Activated CD8-positive, alpha-beta memory T cell treated with anti-CD3 and anti-CD28 coated beads, Interleukin-2, amount 10 ng/mL, durations not matched to agents 7 days and 5 days (primary cell): ENCODE data around the gene FAM107B. TPM values are rescaled to one million over a fixed set of nuclear protein-coding genes. Genes with fewer than 3 reads are reported as not detected.

Experiments used
- ATAC-seq: fragments of 150-1000 bp; cut with Tn5 transposase; one replicate; pipeline ENCODE4 v1.10.0; 2021; ENCODE audit warnings: moderate library complexity
- CTCF ChIA-PET: fragments of 350-600 bp; sonication (Branson Sonifier 250); formaldehyde crosslinking; loops from one replicate; lab custom pipeline; 2021; ENCODE audit warnings: antibody characterized with exemption; lab: Charles Lee
- DNase-seq: peaks from one replicate; pipeline ENCODE4 v3.0.0-alpha.2; 2020
- H3K27ac Mint-ChIP-seq: one replicate; pipeline ENCODE4 v1.8.0; 2021; ENCODE audit warnings: mild to moderate bottlenecking, mixed read lengths
- H3K27me3 Mint-ChIP-seq: one replicate; pipeline ENCODE4 v1.8.0; 2021; ENCODE audit warnings: mixed read lengths
- H3K36me3 Mint-ChIP-seq: one replicate; pipeline ENCODE4 v1.8.0; 2021; ENCODE audit warnings: mild to moderate bottlenecking, mixed read lengths
- H3K4me1 Mint-ChIP-seq: one replicate; pipeline ENCODE4 v1.8.0; 2021; ENCODE audit warnings: mixed read lengths
- H3K4me3 Mint-ChIP-seq: one replicate; pipeline ENCODE4 v1.8.0; 2021; ENCODE audit warnings: mild to moderate bottlenecking, moderate library complexity, mixed read lengths
- H3K9me3 Mint-ChIP-seq: one replicate; pipeline ENCODE4 v1.8.0; 2022; ENCODE audit warnings: low read depth, mixed read lengths
- total RNA-seq, 2 experiments: library from RNA; stranded (reverse); gene quantifications; one replicate each; pipeline ENCODE4 v1.2.3, GENCODE V29; 2021

The FAM107B gene
- total RNA-seq, 2 experiments from 2014 or later = 114 to 208 TPM

DNA sequence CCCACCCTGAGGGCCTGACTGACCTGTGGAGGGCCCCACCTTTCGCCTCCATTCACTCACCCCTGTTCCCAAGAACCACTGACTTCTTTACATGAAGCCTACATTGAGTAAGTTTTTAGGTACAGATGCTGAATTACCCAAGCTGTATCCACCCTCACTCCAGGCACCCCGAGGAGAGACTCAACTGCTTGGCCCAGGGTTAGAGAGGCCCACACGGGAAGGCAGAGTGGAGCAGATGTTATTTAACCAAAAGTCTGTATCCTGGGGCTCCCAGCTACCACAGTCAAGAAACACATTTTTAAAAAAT lies 230.8 kb downstream of the FAM107B start:
- Mint-ChIP-seq H3K4me3 (no peak overlapping the region), H3K36me3 (peaks cover 31% of the 10 kb centered on the region)

DNA sequence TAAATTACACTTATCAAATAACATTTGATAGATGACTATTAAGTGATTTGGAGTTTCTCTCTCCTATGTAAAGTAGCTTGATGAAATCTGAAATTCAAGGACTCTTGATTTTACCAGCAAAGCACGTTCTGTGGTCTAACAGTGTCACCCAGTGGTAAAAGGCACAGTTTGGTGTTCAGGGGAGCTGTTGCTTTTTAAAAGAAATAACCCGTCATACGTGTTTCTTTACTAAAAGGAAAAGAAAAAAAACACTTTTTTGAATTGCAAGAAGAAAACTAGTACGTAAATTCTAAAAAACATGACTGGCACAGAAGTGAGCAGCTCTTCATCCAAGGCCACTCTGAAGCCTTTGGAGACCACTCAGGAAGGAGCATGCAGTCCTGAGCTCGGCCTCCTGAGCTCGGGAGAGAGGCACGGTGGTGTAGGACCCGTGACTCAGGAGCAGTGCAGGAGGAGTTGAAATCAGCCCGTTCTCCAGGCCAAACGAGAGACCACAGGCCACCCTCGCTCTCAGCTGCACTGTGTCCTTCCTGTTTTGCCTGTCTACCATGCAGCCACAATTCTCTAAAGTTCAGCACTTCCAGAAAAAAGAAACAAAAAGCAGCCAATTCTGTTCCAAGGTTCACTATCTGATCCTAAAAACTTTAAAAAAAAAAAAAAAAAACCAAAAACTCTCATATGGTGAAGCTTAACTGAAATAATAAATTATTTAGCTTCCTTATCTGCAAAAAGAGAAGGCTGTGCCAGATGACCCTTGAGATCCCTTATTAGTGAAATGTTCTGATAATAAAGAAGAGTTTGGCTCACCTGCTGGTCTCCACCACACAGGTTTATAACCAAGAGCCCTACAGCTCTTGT lies 231.4 kb downstream of the FAM107B start:
- H3K27ac Mint-ChIP-seq = peak overlapping the region; percentile 84
- H3K27me3 Mint-ChIP-seq = no peaks in the 10 kb centered on the region
- H3K36me3 Mint-ChIP-seq = peaks cover 35% of the 10 kb centered on the region
- H3K4me1 Mint-ChIP-seq = peaks cover 63% of the 10 kb centered on the region
- DNase-seq (peak; percentile 66), ATAC-seq (peak; percentile 80)
- peak overlapping the region; percentile 53 for H3K4me3 Mint-ChIP-seq
- no peaks in the 10 kb centered on the region for H3K9me3 Mint-ChIP-seq
- CTCF ChIA-PET = interaction anchor here (0.6 to 2.9 kb wide), 25 partner anchors 8 to 1313 kb away, joined by 3 to 16 read pairs (median 4); partner anchors contain the start of gene SUV39H2

More for the DNA sequence above, 230.8 kb downstream of the FAM107B start:
- Mint-ChIP-seq H3K9me3 (no peaks in the 10 kb centered on the region), H3K4me1 (peaks cover 61% of the 10 kb centered on the region), H3K27ac (peak overlapping the region; percentile 84), H3K27me3 (no peaks in the 10 kb centered on the region)
- CTCF ChIA-PET = interaction anchor here (0.6 to 2.9 kb wide), 14 partner anchors 8 to 1312 kb away, joined by 3 to 16 read pairs (median 8); no protein-coding TSS in a partner anchor
- peak; percentile 25 for ATAC-seq
- DNase-seq = no peak

DNA sequence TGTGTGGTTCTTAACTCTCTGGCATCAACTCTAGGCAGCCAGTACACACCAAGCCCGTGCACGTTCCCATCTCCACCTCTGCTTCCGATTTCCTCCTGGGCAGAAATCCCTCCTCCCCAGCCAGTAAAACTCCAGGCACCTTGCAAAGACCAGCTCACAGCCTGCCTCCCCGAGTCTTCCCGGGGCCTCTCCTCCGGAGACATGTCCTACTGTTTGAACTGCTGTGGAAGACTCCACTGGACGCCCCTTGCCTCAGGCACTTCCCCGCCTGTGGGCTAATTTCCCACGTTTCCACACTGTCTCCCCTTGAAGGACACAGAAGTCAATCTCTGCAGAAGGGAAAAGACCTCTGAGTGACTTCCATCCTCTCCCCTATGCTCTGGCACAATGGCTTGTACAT lies 233.3 kb downstream of the FAM107B start:
- Mint-ChIP-seq H3K4me1 (peaks cover 59% of the 10 kb centered on the region), H3K27me3 (no peaks in the 10 kb centered on the region), H3K4me3 (no peak overlapping the region), H3K27ac (peak overlapping the region; percentile 37), H3K36me3 (peaks cover 34% of the 10 kb centered on the region), H3K9me3 (no peaks in the 10 kb centered on the region)
- CTCF ChIA-PET = interaction anchor here (1.4 kb wide), 1 partner anchor 33 kb away, joined by 3 read pairs; no protein-coding TSS in a partner anchor
- DNase-seq = no peak
- ATAC-seq = no peak

DNA sequence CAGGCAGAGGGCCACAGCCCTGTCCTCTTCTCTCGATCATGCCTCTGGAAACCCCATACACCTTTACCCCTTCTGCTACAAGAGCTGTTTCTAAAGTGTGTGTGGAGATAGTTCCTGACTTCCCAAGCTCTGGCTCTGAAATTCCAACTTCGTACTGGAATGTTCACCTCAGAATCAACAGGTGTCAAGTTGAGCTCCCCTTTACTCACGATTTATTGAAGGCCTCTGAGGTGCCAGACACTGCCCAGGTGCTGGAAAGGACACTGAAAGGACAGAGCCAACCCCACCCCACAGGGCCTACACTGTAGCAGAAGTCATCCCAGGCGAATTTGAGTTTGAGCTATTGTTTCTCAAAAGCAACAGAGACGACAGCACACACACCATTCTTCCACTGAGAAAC lies 234.1 kb downstream of the FAM107B start:
- H3K4me1 Mint-ChIP-seq = peaks cover 55% of the 10 kb centered on the region
- DNase-seq (no peak), ATAC-seq (no peak)
- no peak overlapping the region for H3K4me3 Mint-ChIP-seq
- H3K27ac Mint-ChIP-seq = peak overlapping the region; percentile 37
- peaks cover 32% of the 10 kb centered on the region for H3K36me3 Mint-ChIP-seq
- CTCF ChIA-PET = interaction anchor here (1.4 kb wide), 1 partner anchor 34 kb away, joined by 3 read pairs; no protein-coding TSS in a partner anchor
- H3K27me3 Mint-ChIP-seq = no peaks in the 10 kb centered on the region
- no peaks in the 10 kb centered on the region for H3K9me3 Mint-ChIP-seq

DNA sequence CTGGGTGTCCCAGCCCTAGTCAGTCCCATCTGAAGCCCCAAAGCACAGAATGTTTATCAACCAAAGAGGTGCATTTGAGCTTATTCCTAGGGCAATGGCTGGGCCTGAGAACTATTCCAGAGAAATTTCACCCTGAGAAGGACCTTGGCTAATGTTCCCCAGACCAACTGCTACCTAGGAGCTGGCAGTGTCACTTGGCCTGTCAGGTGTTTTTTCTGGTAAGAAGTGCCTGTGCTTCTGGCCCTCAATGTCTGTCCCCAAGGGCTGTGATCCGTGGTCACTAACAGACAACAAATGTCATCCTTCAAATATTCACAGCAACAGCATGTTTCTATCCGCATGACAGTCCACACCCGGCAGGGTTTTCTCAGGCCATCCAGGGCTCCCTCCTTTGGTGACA lies 234.6 kb downstream of the FAM107B start:
- H3K4me3 Mint-ChIP-seq = no peak overlapping the region
- peaks cover 33% of the 10 kb centered on the region for H3K36me3 Mint-ChIP-seq
- H3K9me3 Mint-ChIP-seq = no peaks in the 10 kb centered on the region
- H3K4me1 Mint-ChIP-seq = peaks cover 51% of the 10 kb centered on the region
- CTCF ChIA-PET = no interaction called here
- DNase-seq (no peak), ATAC-seq (no peak)
- peak overlapping the region; percentile 47 for H3K27ac Mint-ChIP-seq
- no peaks in the 10 kb centered on the region for H3K27me3 Mint-ChIP-seq

DNA sequence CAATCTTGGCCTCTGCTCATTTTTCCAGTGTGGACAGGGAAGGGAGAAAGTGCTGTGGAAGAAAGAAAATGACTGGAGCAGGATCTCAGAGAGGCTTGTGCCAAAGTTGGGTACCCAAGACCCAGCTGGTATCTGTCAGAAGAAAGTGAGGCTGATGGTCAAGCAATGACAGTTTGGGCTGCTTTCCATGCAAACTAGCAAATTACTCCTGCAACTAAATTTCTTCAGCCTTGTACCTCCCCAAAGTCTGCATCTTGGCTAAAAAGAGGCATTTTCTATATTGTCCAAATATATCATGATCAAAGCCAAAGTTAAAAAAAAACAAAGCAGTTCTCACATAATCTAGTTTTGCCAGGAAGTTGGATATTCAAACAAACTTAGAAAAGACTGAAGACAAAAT lies 235.5 kb downstream of the FAM107B start:
- H3K4me3 Mint-ChIP-seq = no peak overlapping the region
- peaks cover 35% of the 10 kb centered on the region for H3K36me3 Mint-ChIP-seq
- peaks cover 44% of the 10 kb centered on the region for H3K4me1 Mint-ChIP-seq
- no peak for DNase-seq
- ATAC-seq = no peak
- H3K9me3 Mint-ChIP-seq = no peaks in the 10 kb centered on the region
- CTCF ChIA-PET = no interaction called here
- H3K27me3 Mint-ChIP-seq = no peaks in the 10 kb centered on the region
- H3K27ac Mint-ChIP-seq = peak overlapping the region; percentile 35

DNA sequence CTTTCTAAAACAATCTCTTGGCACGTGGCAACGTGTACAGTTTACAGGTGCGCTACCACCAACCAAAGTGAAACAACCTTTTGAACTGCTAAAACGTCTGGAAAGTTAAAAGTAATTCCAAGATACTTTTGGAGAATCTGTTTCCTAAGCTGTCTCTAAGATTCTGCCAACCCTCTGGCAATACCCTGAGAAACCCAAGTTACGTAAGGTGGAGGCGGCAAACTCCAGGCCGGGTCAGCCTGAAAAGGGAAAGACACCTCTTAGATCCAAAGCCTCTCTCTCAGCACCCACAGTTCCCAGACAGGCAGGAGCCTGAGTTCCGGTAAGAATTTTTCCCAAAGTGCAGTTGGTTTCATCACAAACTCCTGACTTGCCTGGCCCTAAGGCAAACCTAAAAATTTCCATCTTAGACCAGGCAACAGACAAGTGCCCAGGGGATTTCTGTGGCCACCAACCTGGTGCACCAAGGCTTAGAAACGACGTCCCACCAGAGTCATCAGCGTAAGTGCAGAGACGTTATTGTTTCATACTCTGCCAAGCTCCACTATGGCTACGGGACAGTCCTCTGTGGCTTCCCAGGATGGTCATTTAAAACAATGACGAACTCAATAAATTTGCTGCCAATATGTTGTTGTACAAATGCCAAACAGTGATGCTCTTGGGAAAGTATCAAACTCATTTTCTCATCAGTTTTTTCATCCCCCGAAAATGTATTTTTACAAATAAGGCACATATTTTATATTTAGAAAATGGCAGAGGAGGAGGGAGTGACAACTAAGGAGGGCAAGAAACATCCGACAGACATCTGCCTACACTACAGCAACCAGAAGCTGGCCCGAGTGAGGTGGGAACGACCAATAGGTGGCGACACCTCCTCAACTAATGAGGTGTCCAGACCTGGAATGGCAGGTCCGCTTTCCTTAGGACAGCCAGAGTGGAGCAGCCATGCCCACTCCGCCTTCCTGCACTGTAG lies 238.2 kb downstream of the FAM107B start:
- Mint-ChIP-seq H3K27me3 (no peaks in the 10 kb centered on the region), H3K4me3 (no peak overlapping the region), H3K36me3 (peaks cover 37% of the 10 kb centered on the region), H3K27ac (no peak overlapping the region), H3K9me3 (no peaks in the 10 kb centered on the region), H3K4me1 (peaks cover 36% of the 10 kb centered on the region)
- peak; percentile 59 for DNase-seq
- CTCF ChIA-PET = interaction anchor here (0.6 to 2.3 kb wide), 28 partner anchors 8 to 416 kb away, joined by 3 to 22 read pairs (median 4); partner anchors contain the start of genes CDNF, HSPA14 and MSANTD7
- peak; percentile 47 for ATAC-seq

DNA sequence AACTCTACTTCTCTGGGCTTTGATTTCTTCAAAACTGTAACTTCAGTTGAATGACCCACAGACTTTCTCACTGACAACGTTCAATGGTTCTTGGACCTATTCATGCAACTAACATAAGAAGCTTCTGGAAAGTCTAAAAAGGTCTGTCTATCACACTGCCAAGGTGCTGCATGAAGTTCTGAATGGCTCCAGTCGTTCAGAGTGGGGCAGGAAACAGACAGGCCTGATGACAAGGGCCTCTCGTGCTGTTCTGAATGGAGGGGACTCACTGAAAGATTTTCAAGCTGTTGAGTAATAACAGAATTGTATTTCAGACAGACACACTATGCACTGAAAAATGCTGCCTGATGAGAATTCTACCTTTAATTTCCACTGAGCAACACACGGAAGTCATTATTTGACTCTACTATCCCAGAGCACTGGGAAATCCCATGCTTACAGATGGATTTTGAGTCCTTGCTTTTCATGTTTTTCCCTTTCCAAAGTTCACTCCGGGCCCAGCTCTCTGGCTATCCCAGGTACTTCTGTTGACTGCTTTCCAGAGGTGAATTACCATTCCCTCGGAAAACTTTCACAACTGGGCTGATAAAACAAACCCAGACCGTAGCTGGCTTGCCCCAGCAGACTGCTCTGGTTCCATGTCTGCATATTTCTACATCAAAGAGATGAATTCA lies 239.1 kb downstream of the FAM107B start:
- DNase-seq (no peak), ATAC-seq (no peak)
- CTCF ChIA-PET = interaction anchor here (1.1 to 1.3 kb wide), 4 partner anchors 10 to 288 kb away, joined by 3 to 5 read pairs (median 3); no protein-coding TSS in a partner anchor
- H3K27me3 Mint-ChIP-seq = no peaks in the 10 kb centered on the region
- H3K9me3 Mint-ChIP-seq = no peaks in the 10 kb centered on the region
- H3K27ac Mint-ChIP-seq = no peak overlapping the region
- H3K4me3 Mint-ChIP-seq = no peak overlapping the region
- H3K36me3 Mint-ChIP-seq = peaks cover 28% of the 10 kb centered on the region
- peaks cover 34% of the 10 kb centered on the region for H3K4me1 Mint-ChIP-seq

DNA sequence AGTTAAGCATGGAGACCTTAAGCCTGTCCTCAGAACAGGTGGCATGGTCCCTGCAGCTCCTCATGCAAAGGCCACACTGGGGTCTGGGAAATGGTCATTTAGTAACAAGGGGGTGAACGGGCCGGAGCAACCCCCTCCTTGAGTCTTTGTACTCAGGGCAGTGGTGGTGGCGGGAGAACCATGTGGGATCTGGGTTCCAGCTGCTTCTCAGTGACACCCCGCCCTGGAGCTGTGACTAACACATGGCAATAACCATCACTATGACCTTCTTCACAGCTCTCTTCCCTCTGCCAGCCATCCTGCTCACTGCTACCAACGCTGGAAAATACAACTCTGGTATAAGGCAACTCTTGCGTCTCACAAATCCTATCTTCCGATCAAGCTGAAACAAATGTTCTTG lies 240.5 kb downstream of the FAM107B start:
- no peak overlapping the region for H3K27ac Mint-ChIP-seq
- DNase-seq (no peak), ATAC-seq (no peak)
- H3K4me1 Mint-ChIP-seq = peaks cover 41% of the 10 kb centered on the region
- no peaks in the 10 kb centered on the region for H3K9me3 Mint-ChIP-seq
- CTCF ChIA-PET = interaction anchor here (1.5 kb wide), 1 partner anchor 8 kb away, joined by 4 read pairs; no protein-coding TSS in a partner anchor
- H3K4me3 Mint-ChIP-seq = no peak overlapping the region
- H3K27me3 Mint-ChIP-seq = no peaks in the 10 kb centered on the region
- peaks cover 36% of the 10 kb centered on the region for H3K36me3 Mint-ChIP-seq

DNA sequence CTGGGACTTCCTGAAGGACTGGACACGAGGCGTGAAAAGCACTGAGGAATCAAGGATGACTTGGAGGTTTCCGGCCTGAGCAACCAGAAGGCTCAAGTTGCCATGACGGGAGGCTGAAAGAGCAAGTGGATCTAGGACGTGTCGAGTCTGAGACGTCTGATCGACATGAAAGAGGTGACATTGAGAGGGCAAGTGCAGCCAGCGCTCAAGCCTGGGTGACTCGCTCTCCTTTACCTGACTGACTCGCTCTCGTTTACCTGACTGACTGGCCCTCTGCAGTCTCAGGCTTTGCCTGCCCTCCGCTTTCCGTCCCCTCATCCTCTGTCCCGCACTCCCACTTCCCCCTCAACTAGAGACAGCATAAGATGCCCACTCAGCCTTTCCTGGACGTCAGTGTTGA lies 241.4 kb downstream of the FAM107B start:
- no peaks in the 10 kb centered on the region for H3K9me3 Mint-ChIP-seq
- no peak for ATAC-seq
- no peak overlapping the region for H3K4me3 Mint-ChIP-seq
- H3K36me3 Mint-ChIP-seq = peaks cover 39% of the 10 kb centered on the region
- no peak overlapping the region for H3K27ac Mint-ChIP-seq
- CTCF ChIA-PET = interaction anchor here (1.5 kb wide), 1 partner anchor 9 kb away, joined by 4 read pairs; no protein-coding TSS in a partner anchor
- peaks cover 46% of the 10 kb centered on the region for H3K4me1 Mint-ChIP-seq
- DNase-seq = no peak
- H3K27me3 Mint-ChIP-seq = no peaks in the 10 kb centered on the region

DNA sequence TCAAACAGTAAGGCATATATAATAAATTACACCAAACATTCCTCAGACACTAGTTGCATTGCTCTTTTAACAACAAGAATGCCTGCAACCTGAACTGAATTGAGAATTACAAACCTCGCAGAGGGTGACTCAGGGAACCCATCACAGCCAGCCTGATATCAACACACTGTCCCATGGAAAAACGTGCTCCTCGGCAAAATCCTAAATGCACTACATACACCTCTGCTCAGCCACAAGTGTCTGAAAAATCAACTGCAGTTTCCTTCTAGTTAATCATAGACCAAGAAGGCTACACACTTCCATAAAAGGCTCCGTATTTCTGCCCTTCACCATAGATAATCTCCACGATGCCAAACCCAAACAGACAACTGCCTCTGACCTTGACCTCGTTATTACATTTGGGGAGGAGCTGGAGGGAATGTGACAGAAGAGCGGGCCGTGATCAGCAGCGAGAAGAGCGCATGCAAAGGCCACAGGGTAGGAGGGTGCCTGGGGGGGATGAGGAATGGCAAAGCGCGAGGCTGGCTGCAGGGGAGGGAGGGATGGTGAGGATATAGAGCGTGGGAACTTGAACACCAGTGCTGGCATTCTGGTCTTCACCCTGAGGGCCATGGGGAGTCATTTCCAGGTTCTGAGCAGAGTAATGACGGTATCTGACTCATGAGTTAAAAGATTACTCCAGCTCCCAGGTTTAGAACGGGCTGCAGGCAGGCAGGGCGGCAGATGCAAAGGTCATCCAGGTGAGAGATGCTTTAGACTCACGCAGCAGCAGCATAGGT lies 242.0 kb downstream of the FAM107B start:
- Mint-ChIP-seq H3K27me3 (no peaks in the 10 kb centered on the region), H3K9me3 (no peaks in the 10 kb centered on the region), H3K27ac (no peak overlapping the region), H3K4me1 (peaks cover 48% of the 10 kb centered on the region), H3K36me3 (peaks cover 37% of the 10 kb centered on the region), H3K4me3 (no peak overlapping the region)
- DNase-seq (no peak), ATAC-seq (no peak)
- CTCF ChIA-PET = interaction anchor here (1.5 kb wide), 1 partner anchor 10 kb away, joined by 4 read pairs; no protein-coding TSS in a partner anchor

DNA sequence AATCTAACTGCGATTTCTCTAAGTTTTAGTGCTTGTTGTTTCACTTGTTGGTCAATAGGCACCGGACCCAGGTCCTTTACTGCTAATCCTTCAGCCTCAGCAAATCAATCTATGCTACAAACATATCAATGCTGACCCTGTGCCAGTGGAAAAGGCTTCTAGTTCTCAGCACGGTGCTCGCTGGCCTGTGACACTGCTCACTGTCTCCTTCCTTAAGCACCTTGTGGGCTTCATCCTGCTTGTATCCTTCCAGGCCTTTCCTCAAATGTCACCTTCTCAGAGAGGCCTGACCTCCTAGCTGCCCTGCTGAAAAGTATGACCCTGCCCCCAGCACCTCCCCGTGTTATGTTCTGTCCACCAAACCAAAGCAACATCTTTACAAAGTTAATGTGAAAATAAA lies 242.7 kb downstream of the FAM107B start:
- Mint-ChIP-seq H3K4me1 (peaks cover 49% of the 10 kb centered on the region), H3K4me3 (no peak overlapping the region), H3K9me3 (no peaks in the 10 kb centered on the region), H3K27ac (no peak overlapping the region), H3K27me3 (no peaks in the 10 kb centered on the region), H3K36me3 (peaks cover 39% of the 10 kb centered on the region)
- no peak for DNase-seq
- ATAC-seq = no peak
- CTCF ChIA-PET = no interaction called here
